ENCODE data around the gene CNTN6.

Gene CNTN6

GRCh38 chr3:1207904-1208303 is 115.1 kb downstream of the CNTN6 start:
- Mint-ChIP-seq H3K27ac (no peak overlapping the region), H3K9me3 (peaks cover 6% of the 10 kb centered on the region), H3K27me3 (no peaks in the 10 kb centered on the region), H3K4me3 (no peak overlapping the region), H3K4me1 (ENCODE audit: low read depth) (no peaks in the 10 kb centered on the region), H3K36me3 (ENCODE audit: low read depth) (no peaks in the 10 kb centered on the region)

- H3K9me3 Mint-ChIP-seq: no peaks in the 10 kb centered on the region
- H3K36me3 Mint-ChIP-seq (ENCODE audit: low read depth): no peaks in the 10 kb centered on the region
- no peak overlapping the region for H3K4me3 Mint-ChIP-seq
- no peak overlapping the region for H3K27ac Mint-ChIP-seq
- no peaks in the 10 kb centered on the region for H3K4me1 Mint-ChIP-seq (ENCODE audit: low read depth)
- H3K27me3 Mint-ChIP-seq: no peaks in the 10 kb centered on the region
These were observed 122.1 kb downstream of the CNTN6 start for GRCh38 chr3:1214933-1215332.

- Mint-ChIP-seq H3K27me3 (no peaks in the 10 kb centered on the region), H3K4me1 (ENCODE audit: low read depth) (no peaks in the 10 kb centered on the region)
These were observed 124.0 kb downstream of the CNTN6 start for GRCh38 chr3:1216856-1217255.

GRCh38 chr3:1227111-1227510 is 134.3 kb downstream of the CNTN6 start:
- H3K4me3 Mint-ChIP-seq: no peak overlapping the region
- H3K9me3 Mint-ChIP-seq: peaks cover 6% of the 10 kb centered on the region
- H3K27me3 Mint-ChIP-seq: no peaks in the 10 kb centered on the region
- H3K4me1 Mint-ChIP-seq (ENCODE audit: low read depth): no peaks in the 10 kb centered on the region
- no peaks in the 10 kb centered on the region for H3K36me3 Mint-ChIP-seq (ENCODE audit: low read depth)
- no peak overlapping the region for H3K27ac Mint-ChIP-seq

More at GRCh38 chr3:1216856-1217255, 124.0 kb downstream of the CNTN6 start:
- no peaks in the 10 kb centered on the region for H3K9me3 Mint-ChIP-seq
- H3K27ac Mint-ChIP-seq: no peak overlapping the region
- H3K36me3 Mint-ChIP-seq (ENCODE audit: low read depth): no peaks in the 10 kb centered on the region
- no peak overlapping the region for H3K4me3 Mint-ChIP-seq

- H3K9me3 Mint-ChIP-seq: peaks cover 10% of the 10 kb centered on the region
- no peak overlapping the region for H3K4me3 Mint-ChIP-seq
- H3K27ac Mint-ChIP-seq: no peak overlapping the region
- H3K27me3 Mint-ChIP-seq: no peaks in the 10 kb centered on the region
- H3K36me3 Mint-ChIP-seq (ENCODE audit: low read depth): no peaks in the 10 kb centered on the region
- H3K4me1 Mint-ChIP-seq (ENCODE audit: low read depth): no peaks in the 10 kb centered on the region
These were observed 135.5 kb downstream of the CNTN6 start for GRCh38 chr3:1228289-1228688.

GRCh38 chr3:1230920-1231319 is 138.1 kb downstream of the CNTN6 start:
- Mint-ChIP-seq H3K9me3 (peaks cover 10% of the 10 kb centered on the region), H3K4me1 (ENCODE audit: low read depth) (no peaks in the 10 kb centered on the region)

GRCh38 chr3:1232276-1232675 is 139.5 kb downstream of the CNTN6 start:
- peaks cover 10% of the 10 kb centered on the region for H3K9me3 Mint-ChIP-seq

More at GRCh38 chr3:1230920-1231319, 138.1 kb downstream of the CNTN6 start:
- Mint-ChIP-seq H3K27me3 (no peaks in the 10 kb centered on the region), H3K4me3 (no peak overlapping the region), H3K36me3 (ENCODE audit: low read depth) (no peaks in the 10 kb centered on the region), H3K27ac (no peak overlapping the region)

GRCh38 chr3:1235526-1236120 is 142.8 kb downstream of the CNTN6 start:
- peaks cover 14% of the 10 kb centered on the region for H3K9me3 Mint-ChIP-seq
- H3K36me3 Mint-ChIP-seq (ENCODE audit: low read depth): no peaks in the 10 kb centered on the region
- no peak overlapping the region for H3K4me3 Mint-ChIP-seq
- H3K4me1 Mint-ChIP-seq (ENCODE audit: low read depth): no peaks in the 10 kb centered on the region
- H3K27ac Mint-ChIP-seq: no peak overlapping the region
- no peaks in the 10 kb centered on the region for H3K27me3 Mint-ChIP-seq

More at GRCh38 chr3:1232276-1232675, 139.5 kb downstream of the CNTN6 start:
- Mint-ChIP-seq H3K4me1 (ENCODE audit: low read depth) (no peaks in the 10 kb centered on the region), H3K27me3 (no peaks in the 10 kb centered on the region), H3K36me3 (ENCODE audit: low read depth) (no peaks in the 10 kb centered on the region), H3K27ac (no peak overlapping the region), H3K4me3 (no peak overlapping the region)

- H3K9me3 Mint-ChIP-seq: peaks cover 8% of the 10 kb centered on the region
- H3K4me1 Mint-ChIP-seq (ENCODE audit: low read depth): no peaks in the 10 kb centered on the region
- no peaks in the 10 kb centered on the region for H3K36me3 Mint-ChIP-seq (ENCODE audit: low read depth)
- H3K4me3 Mint-ChIP-seq: no peak overlapping the region
- no peaks in the 10 kb centered on the region for H3K27me3 Mint-ChIP-seq
- H3K27ac Mint-ChIP-seq: no peak overlapping the region
These were observed 158.6 kb downstream of the CNTN6 start for GRCh38 chr3:1251282-1252060.

GRCh38 chr3:1252061-1252430 is 159.2 kb downstream of the CNTN6 start:
- Mint-ChIP-seq H3K27ac (no peak overlapping the region), H3K4me3 (no peak overlapping the region), H3K9me3 (peaks cover 8% of the 10 kb centered on the region), H3K4me1 (ENCODE audit: low read depth) (no peaks in the 10 kb centered on the region), H3K36me3 (ENCODE audit: low read depth) (no peaks in the 10 kb centered on the region), H3K27me3 (no peaks in the 10 kb centered on the region)

GRCh38 chr3:1262246-1262645 is 169.4 kb downstream of the CNTN6 start:
- Mint-ChIP-seq H3K36me3 (ENCODE audit: low read depth) (no peaks in the 10 kb centered on the region), H3K9me3 (peaks cover 5% of the 10 kb centered on the region), H3K27ac (no peak overlapping the region), H3K4me1 (ENCODE audit: low read depth) (no peaks in the 10 kb centered on the region), H3K4me3 (no peak overlapping the region), H3K27me3 (no peaks in the 10 kb centered on the region)

DNA sequence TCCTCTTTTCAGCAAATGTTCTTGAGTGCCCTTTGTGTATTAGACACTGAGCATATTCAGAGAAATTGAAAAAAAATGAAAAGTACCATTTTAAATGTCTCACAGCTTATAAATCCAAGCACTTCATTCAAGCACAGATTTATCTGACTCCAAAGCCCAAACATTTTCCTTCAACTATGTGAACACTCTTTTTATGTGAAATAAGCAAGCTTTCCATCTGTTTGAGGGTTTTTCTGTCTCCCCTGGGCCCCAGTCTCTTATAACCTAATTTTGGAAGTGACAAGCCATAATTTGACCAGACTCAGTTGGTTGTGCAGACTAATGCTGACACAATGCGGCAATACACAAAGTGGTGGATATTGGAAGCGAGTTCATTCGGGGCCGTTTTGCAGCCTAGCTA is 170.3 kb downstream of the CNTN6 start:
- H3K36me3 Mint-ChIP-seq (ENCODE audit: low read depth): no peaks in the 10 kb centered on the region

DNA sequence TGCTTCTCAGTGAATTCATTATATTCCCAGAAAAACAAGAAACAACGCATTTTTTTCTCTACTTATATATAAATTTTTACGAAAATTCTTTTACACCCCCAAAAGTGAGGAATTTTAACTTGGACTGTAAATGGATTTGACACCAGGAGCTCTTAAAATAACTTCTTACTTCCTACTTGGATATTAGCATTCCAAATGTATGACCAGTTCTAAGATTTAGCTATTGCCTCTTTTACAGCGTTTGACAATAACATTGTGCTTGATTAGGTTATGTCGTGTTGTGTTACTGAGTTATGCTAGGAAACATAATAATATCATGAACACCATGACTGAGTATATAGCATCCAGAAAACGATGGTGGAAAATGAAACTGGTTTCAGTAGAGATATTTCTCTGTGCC is 177.0 kb downstream of the CNTN6 start:
- no peaks in the 10 kb centered on the region for H3K4me1 Mint-ChIP-seq (ENCODE audit: low read depth)
- no peaks in the 10 kb centered on the region for H3K36me3 Mint-ChIP-seq (ENCODE audit: low read depth)
- H3K27ac Mint-ChIP-seq: no peak overlapping the region
- H3K9me3 Mint-ChIP-seq: peaks cover 13% of the 10 kb centered on the region
- H3K27me3 Mint-ChIP-seq: no peaks in the 10 kb centered on the region
- no peak overlapping the region for H3K4me3 Mint-ChIP-seq

More for the DNA sequence above, 170.3 kb downstream of the CNTN6 start:
- Mint-ChIP-seq H3K27ac (no peak overlapping the region), H3K4me1 (ENCODE audit: low read depth) (no peaks in the 10 kb centered on the region), H3K9me3 (peaks cover 5% of the 10 kb centered on the region), H3K27me3 (no peaks in the 10 kb centered on the region), H3K4me3 (no peak overlapping the region)

DNA sequence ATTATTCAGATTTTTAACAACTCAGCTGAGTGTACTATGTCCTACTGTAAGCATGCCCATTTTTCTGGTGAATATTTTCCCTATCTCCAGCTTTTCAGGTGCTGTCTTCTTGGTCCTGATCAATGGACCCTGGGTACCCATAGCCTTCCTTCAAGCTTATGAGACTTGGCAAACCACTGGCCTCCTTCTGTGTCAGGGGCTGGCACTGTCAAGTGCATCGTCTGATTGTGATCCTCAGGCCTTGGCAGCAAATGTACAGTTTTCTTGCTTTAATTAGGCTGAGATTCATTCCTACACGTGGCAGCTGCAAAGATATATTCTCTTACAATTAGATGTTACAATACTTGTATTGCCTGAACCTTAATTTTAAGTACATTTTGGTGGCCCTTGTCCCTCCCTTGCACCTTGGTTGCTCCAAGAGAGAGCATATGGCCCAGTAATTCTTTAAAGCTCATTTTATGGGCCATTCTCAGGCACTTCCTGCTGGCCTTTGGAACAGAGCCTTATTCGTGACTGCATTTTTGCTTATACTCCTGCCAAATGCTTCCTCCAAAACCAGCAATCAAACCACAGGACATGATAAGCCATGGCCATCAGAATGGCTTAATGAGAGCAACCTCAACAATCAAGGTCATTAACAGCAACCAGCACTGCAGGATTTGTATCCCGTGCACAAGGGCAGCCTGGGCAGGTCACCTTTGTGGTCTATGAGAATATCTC is 179.9 kb downstream of the CNTN6 start:
- no peak overlapping the region for H3K4me3 Mint-ChIP-seq
- peaks cover 12% of the 10 kb centered on the region for H3K9me3 Mint-ChIP-seq
- no peaks in the 10 kb centered on the region for H3K27me3 Mint-ChIP-seq
- H3K4me1 Mint-ChIP-seq (ENCODE audit: low read depth): no peaks in the 10 kb centered on the region
- H3K27ac Mint-ChIP-seq: no peak overlapping the region
- H3K36me3 Mint-ChIP-seq (ENCODE audit: low read depth): no peaks in the 10 kb centered on the region

- no peaks in the 10 kb centered on the region for H3K27me3 Mint-ChIP-seq
- H3K36me3 Mint-ChIP-seq (ENCODE audit: low read depth): no peaks in the 10 kb centered on the region
- H3K4me1 Mint-ChIP-seq (ENCODE audit: low read depth): no peaks in the 10 kb centered on the region
- H3K27ac Mint-ChIP-seq: no peak overlapping the region
- peaks cover 8% of the 10 kb centered on the region for H3K9me3 Mint-ChIP-seq
- no peak overlapping the region for H3K4me3 Mint-ChIP-seq
These were observed 182.7 kb downstream of the CNTN6 start for GRCh38 chr3:1275495-1275894.
